Breast epithelium (tissue), 4 donors: ENCODE results near the gene F11R. TPM values are rescaled to one million over a fixed set of nuclear protein-coding genes. Genes with fewer than 3 reads are reported as not detected.

Experiments
- DNase-seq, 2 donors: peaks; one replicate each; pipeline ENCODE4 v3.0.0-alpha.2; 2019; ENCODE audit warnings: low spot score in 2 of 2
- H3K27ac ChIP-seq, 2 donors: fragments of 200-600 bp; sonication (generic) in 1 of 2; one replicate each; pipeline ENCODE4 v1.5.1; 2016 to 2019; ENCODE audit warnings: mild to moderate bottlenecking in 1 of 2
- H3K27me3 ChIP-seq, 2 donors: fragments of 200-600 bp; sonication (generic) in 1 of 2; one replicate each; pipeline versions ENCODE4 v1.5.1 to v1.6.0; 2017 to 2019; ENCODE audit warnings: control low read depth in 1 of 2, mild to moderate bottlenecking in 1 of 2
- H3K36me3 ChIP-seq: fragments of 200-600 bp; one replicate; pipeline ENCODE4 v1.5.1; 2019
- H3K4me1 ChIP-seq, 2 donors: fragments of 200-600 bp; sonication (generic); one replicate each; pipeline ENCODE4 v1.5.1; 2016 to 2019; ENCODE audit warnings: control low read depth in 1 of 2
- H3K4me3 ChIP-seq, 3 donors: fragments of 200-600 bp; sonication (generic); 1 replicate in 2 of 3; 2 replicates in 1 of 3; pipeline ENCODE4 v1.5.1; 2016 to 2019; ENCODE audit warnings: mild to moderate bottlenecking in 3 of 3, moderate library complexity in 2 of 3
- H3K9me3 ChIP-seq, 2 donors: fragments of 200-600 bp; sonication (generic) in 1 of 2; one replicate each; pipeline ENCODE4 v1.5.1; 2016 to 2019; ENCODE audit warnings: control low read depth in 1 of 2
- POLR2A ChIP-seq: fragments of 450-650 bp; IDR thresholded peaks from one replicate; pipeline ENCODE4 v1.6.1; 2016; ENCODE audit warnings: antibody characterized with exemption, mild to moderate bottlenecking, moderate library complexity
- POLR2AphosphoS5 ChIP-seq, 3 donors: sonication (generic); formaldehyde crosslinking; IDR thresholded peaks; one replicate each; pipeline ENCODE4 v1.6.1; 2017; ENCODE audit warnings: antibody characterized with exemption in 3 of 3
- intact Hi-C: fragments of 100-400 bp; cut with DNase I; formaldehyde crosslinking; loops from one replicate; pipeline ENCODE4 v1.15.1; 2023; ENCODE audit warnings: low total_unique reads
- total RNA-seq, 3 donors: library from RNA; depleted of rRNA; stranded (reverse); fragments of >200 nt; gene quantifications; one replicate each; pipeline ENCODE4 v1.1.0, GENCODE V29; 2016
- TF ChIP-seq, protein P1 (sequence below), 3 donors: fragments of 450-650 bp; IDR thresholded peaks; one replicate each; pipeline ENCODE4 v1.5.1; 2016 to 2017; ENCODE audit warnings: antibody characterized with exemption in 3 of 3, mild to moderate bottlenecking in 3 of 3, moderate library complexity in 3 of 3

F11R gene
- total RNA-seq, 3 donors from 2014 or later: 41.1 to 74.3 (median 48.8) TPM

DNA sequence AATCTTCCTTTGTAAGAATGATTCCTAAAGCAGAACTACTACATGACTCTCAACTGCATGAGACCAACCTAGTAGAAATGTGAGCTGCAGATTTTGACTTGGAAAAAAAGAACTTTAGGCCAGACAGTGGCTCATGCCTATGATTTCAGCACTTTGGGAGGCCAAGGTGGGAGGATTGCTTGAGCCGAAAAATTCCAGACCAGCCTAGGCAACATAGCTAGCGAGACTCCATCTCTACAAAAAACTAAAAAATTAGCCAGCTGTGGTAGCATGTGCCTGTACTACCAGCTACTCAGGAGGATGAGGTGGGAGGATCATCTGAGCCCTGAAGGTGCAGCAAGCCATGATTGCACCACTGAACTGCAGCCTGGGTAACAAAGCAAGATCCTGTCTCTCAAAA, 41.7 kb downstream of the F11R start:
- no peak overlapping the region for H3K27ac ChIP-seq
- DNase-seq: no peak
- peaks cover 0 to 20% of the 10 kb centered on the region in 2 donors for H3K27me3 ChIP-seq
- intact Hi-C loops: no loop called here
- no peaks in the 10 kb centered on the region for H3K4me1 ChIP-seq
- no peaks in the 10 kb centered on the region for H3K36me3 ChIP-seq
- no peak overlapping the region for H3K4me3 ChIP-seq
- H3K9me3 ChIP-seq: no peaks in the 10 kb centered on the region
- TF ChIP-seq POLR2A (no peak), POLR2AphosphoS5 (IDR thresholded peaks at IDR 0.05) (no peak)
- TF ChIP-seq, protein P1, sequence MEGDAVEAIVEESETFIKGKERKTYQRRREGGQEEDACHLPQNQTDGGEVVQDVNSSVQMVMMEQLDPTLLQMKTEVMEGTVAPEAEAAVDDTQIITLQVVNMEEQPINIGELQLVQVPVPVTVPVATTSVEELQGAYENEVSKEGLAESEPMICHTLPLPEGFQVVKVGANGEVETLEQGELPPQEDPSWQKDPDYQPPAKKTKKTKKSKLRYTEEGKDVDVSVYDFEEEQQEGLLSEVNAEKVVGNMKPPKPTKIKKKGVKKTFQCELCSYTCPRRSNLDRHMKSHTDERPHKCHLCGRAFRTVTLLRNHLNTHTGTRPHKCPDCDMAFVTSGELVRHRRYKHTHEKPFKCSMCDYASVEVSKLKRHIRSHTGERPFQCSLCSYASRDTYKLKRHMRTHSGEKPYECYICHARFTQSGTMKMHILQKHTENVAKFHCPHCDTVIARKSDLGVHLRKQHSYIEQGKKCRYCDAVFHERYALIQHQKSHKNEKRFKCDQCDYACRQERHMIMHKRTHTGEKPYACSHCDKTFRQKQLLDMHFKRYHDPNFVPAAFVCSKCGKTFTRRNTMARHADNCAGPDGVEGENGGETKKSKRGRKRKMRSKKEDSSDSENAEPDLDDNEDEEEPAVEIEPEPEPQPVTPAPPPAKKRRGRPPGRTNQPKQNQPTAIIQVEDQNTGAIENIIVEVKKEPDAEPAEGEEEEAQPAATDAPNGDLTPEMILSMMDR (IDR thresholded peaks at IDR 0.05): no peak

DNA sequence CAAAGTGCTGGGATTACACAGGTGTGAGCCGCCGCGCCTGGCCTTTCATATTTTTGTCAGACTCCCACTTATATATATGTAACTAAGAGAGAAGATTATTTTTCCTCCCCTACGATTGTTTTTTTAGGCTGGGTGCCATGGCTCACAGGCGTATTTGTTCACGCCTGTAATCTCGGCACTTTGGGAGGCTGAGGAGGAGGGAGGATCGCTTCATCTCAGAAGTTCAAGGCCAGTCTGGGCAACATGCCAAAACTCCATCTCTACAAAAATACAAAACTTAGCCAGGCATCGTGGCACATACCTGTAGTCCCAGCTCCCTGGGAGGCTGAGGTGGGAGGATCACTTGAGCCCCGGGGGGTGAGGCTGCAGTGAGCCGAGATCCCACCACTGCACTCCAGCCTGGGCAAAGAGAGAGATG, 42.4 kb downstream of the F11R start:
- no peaks in the 10 kb centered on the region for H3K36me3 ChIP-seq
- no peaks in the 10 kb centered on the region for H3K9me3 ChIP-seq
- DNase-seq: no peak
- intact Hi-C loops: no loop called here
- H3K27me3 ChIP-seq: peaks cover 0 to 20% of the 10 kb centered on the region in 2 donors
- TF ChIP-seq POLR2AphosphoS5 (IDR thresholded peaks at IDR 0.05) (no peak), POLR2A (no peak)
- TF ChIP-seq, protein P1 (IDR thresholded peaks at IDR 0.05): no peak
- H3K27ac ChIP-seq: no peak overlapping the region
- no peak overlapping the region for H3K4me3 ChIP-seq
- H3K4me1 ChIP-seq: no peaks in the 10 kb centered on the region

DNA sequence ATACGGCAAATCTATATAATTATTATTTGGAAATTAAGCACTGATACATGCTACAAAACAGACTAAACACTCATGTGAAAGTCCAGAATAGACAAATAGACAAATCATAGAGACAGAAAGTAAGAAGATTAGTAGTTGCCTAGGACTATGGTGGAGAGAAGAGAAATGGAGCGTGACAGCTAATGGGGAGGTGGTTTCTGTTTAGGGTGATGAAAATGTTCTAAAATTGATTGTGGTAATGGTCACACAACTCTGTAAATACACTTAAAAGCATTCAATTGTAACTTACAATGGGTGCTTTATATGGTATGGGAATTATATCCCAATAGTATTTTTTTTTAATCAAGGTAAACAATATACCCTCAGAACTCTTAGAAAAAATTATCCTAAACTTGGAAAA, 45.9 kb downstream of the F11R start:
- no peak for TF ChIP-seq POLR2AphosphoS5 (IDR thresholded peaks at IDR 0.05)
- TF ChIP-seq, protein P1 (IDR thresholded peaks at IDR 0.05): no peak
- TF ChIP-seq POLR2A: no peak
- H3K9me3 ChIP-seq: no peaks in the 10 kb centered on the region
- no peak for DNase-seq
- no peaks in the 10 kb centered on the region for H3K4me1 ChIP-seq
- H3K4me3 ChIP-seq: no peak overlapping the region
- no peak overlapping the region for H3K27ac ChIP-seq
- no peaks in the 10 kb centered on the region for H3K27me3 ChIP-seq
- H3K36me3 ChIP-seq: no peaks in the 10 kb centered on the region
- intact Hi-C loops: no loop called here

DNA sequence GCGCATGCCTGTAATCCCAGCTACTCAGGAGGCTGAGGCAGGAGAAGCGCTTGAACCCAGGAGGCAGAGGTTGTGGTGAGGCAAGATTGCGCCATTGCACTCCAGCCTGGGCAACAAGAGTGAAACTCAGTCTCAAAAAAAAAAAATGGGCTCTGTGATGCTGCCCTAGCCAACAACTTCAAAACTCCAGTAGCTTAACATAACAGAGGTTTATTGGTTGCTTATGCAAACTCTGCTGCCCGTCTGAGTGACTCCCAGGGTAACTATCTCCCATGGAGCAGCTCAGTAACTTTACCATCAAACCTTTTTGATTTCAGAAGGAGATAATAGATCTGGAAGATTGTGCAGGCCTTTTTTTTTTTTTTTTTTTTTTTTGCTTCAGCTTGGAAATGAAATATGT, 47.5 kb downstream of the F11R start:
- H3K36me3 ChIP-seq: no peaks in the 10 kb centered on the region
- intact Hi-C loops: no loop called here

DNA sequence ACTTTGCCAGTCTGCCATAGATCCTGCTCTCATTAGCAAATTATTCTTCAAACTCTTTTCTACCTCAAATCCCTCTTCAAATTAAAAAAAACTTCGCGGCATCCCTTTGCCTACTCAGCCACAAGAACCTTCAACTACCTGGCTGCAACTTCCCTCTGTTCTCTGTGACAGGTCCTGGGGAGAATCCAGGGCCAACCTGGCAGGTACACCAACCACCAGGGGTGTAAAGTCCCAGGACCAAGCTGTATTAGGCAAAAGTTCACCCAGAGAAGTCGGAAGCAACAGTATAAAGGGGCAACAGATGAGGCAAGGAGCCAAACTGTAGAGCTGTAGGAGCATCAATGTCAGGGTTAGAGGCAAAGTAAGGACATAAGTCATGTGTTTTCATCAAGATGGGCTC, 48.0 kb downstream of the F11R start:
- no peak for TF ChIP-seq POLR2AphosphoS5 (IDR thresholded peaks at IDR 0.05)
- TF ChIP-seq, protein P1 (IDR thresholded peaks at IDR 0.05): no peak
- TF ChIP-seq POLR2A: no peak
- no peak for DNase-seq
- Histone ChIP-seq H3K27me3 (no peaks in the 10 kb centered on the region), H3K4me3 (no peak overlapping the region), H3K36me3 (no peaks in the 10 kb centered on the region), H3K27ac (no peak overlapping the region), H3K9me3 (no peaks in the 10 kb centered on the region), H3K4me1 (no peaks in the 10 kb centered on the region)
- intact Hi-C loops: no loop called here

More for the DNA sequence above, 47.5 kb downstream of the F11R start:
- Histone ChIP-seq H3K27me3 (no peaks in the 10 kb centered on the region), H3K9me3 (no peaks in the 10 kb centered on the region), H3K4me1 (no peaks in the 10 kb centered on the region), H3K4me3 (no peak overlapping the region), H3K27ac (no peak overlapping the region)
- TF ChIP-seq, protein P1 (IDR thresholded peaks at IDR 0.05): no peak
- TF ChIP-seq POLR2AphosphoS5 (IDR thresholded peaks at IDR 0.05) (no peak), POLR2A (no peak)
- DNase-seq: no peak
